Body of pancreas (tissue), 4 donors: ENCODE measurements around the gene ZBTB16. TPM values are rescaled to one million over a fixed set of nuclear protein-coding genes. Genes with fewer than 3 reads are reported as not detected.

Source experiments
- ATAC-seq: fragments of 150-250 bp; one replicate; pipeline ENCODE4 v1.9.1; 2016
- DNase-seq, 4 donors: peaks; one replicate each; pipeline ENCODE4 v3.0.0-alpha.2; 2019
- H3K27ac ChIP-seq, 4 donors: fragments of 200-600 bp; sonication (generic); 1 replicate in 3 of 4; 2 replicates in 1 of 4; pipeline versions ENCODE4 v1.5.1 to v1.6.1; 2016 to 2019; ENCODE audit warnings: mild to moderate bottlenecking in 1 of 4, mixed read lengths in 1 of 4, moderate library complexity in 1 of 4
- H3K27me3 ChIP-seq, 2 donors: fragments of 200-600 bp; sonication (generic); one replicate each; pipeline ENCODE4 v1.6.0; 2016; ENCODE audit warnings: mild to moderate bottlenecking in 1 of 2
- H3K36me3 ChIP-seq, 2 donors: fragments of 200-600 bp; sonication (generic); replicated peaks in 1 of 2; 2 replicates each; pipeline ENCODE4 v1.5.1; 2016; ENCODE audit warnings: low read depth in 2 of 2; ENCODE audit not compliant: insufficient read depth in 1 of 2
- H3K4me1 ChIP-seq: fragments of 200-600 bp; sonication (generic); one replicate; pipeline ENCODE4 v1.6.0; 2016
- H3K4me3 ChIP-seq, 2 donors: fragments of 200-600 bp; sonication (generic); 1 replicate in 1 of 2; 2 replicates in 1 of 2; pipeline ENCODE4 v1.5.1; 2016 to 2019
- H3K9me3 ChIP-seq, 3 donors: fragments of 200-600 bp; sonication (generic); 1 replicate in 2 of 3; 2 replicates in 1 of 3; pipeline ENCODE4 v1.5.1; 2016
- POLR2A ChIP-seq, 3 donors: fragments of 450-650 bp; IDR thresholded peaks; one replicate each; pipeline ENCODE4 v1.6.1; 2016; ENCODE audit warnings: antibody characterized with exemption in 3 of 3, mild to moderate bottlenecking in 2 of 3
- WGBS, 2 donors: methylation state at CpG; one replicate each; pipeline ENCODE4 v1.1.5; 2017; 5-methylcytosine and 5-hydroxymethylcytosine counted together
- intact Hi-C: fragments of 100-400 bp; cut with DNase I; formaldehyde crosslinking; loops from one replicate; pipeline ENCODE4 v1.15.1; 2023
- total RNA-seq, 2 donors: library from RNA; depleted of rRNA; stranded (reverse); fragments of >200 nt; gene quantifications; one replicate each; pipeline ENCODE4 v1.1.0, GENCODE V29; 2016
- TF ChIP-seq, protein P1 (sequence below), 7 experiments: fragments of 450-650 bp in 4 of 7; fragments of 200-600 bp in 3 of 7; sonication (generic) in 3 of 7; IDR thresholded peaks; one replicate each; pipeline ENCODE4 v1.5.1; 2016 to 2019; ENCODE audit warnings: antibody characterized with exemption in 7 of 7

ZBTB16 gene
- total RNA-seq, 2 donors from 2014 or later = 96.5 to 150 TPM

DNA sequence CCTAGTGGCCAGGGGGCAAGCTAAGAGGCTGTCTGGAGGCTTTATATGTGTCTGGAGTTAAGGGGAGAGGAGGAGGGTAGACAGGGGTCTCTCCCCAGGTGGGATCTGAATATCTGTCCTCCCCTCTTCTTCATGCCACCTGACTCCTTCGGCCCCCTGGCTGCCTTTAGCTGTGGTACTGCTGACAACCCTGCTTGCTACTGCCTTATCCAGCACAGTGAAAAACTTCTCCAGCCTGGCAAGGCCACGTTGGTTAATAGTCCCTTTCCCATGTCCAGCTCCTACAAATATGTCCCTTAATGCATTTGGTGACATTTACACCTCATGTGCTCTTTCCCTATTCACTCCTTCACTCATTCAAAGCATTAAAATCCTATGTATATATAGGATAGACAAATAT is 194.3 kb downstream of the ZBTB16 start:
- H3K4me3 ChIP-seq = no peak overlapping the region
- no peak for ATAC-seq
- intact Hi-C loops = loop anchor here (10.0 kb wide), 1 partner anchor 209 kb away; no protein-coding TSS in a partner anchor
- TF ChIP-seq, protein P1, sequence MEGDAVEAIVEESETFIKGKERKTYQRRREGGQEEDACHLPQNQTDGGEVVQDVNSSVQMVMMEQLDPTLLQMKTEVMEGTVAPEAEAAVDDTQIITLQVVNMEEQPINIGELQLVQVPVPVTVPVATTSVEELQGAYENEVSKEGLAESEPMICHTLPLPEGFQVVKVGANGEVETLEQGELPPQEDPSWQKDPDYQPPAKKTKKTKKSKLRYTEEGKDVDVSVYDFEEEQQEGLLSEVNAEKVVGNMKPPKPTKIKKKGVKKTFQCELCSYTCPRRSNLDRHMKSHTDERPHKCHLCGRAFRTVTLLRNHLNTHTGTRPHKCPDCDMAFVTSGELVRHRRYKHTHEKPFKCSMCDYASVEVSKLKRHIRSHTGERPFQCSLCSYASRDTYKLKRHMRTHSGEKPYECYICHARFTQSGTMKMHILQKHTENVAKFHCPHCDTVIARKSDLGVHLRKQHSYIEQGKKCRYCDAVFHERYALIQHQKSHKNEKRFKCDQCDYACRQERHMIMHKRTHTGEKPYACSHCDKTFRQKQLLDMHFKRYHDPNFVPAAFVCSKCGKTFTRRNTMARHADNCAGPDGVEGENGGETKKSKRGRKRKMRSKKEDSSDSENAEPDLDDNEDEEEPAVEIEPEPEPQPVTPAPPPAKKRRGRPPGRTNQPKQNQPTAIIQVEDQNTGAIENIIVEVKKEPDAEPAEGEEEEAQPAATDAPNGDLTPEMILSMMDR (IDR thresholded peaks at IDR 0.05) = no peak
- TF ChIP-seq POLR2A (IDR thresholded peaks at IDR 0.05) = no peak
- H3K27me3 ChIP-seq = no peaks in the 10 kb centered on the region
- H3K36me3 ChIP-seq = peaks cover 10 to 17% of the 10 kb centered on the region in 2 donors
- WGBS, 2 donors = 56 to 70% methylated on average over 2 of the region's 2 CpGs
- DNase-seq = no peak
- no peaks in the 10 kb centered on the region for H3K9me3 ChIP-seq
- H3K4me1 ChIP-seq = peaks cover 22% of the 10 kb centered on the region
- H3K27ac ChIP-seq = no peak overlapping the region

- Histone ChIP-seq H3K27me3 (no peaks in the 10 kb centered on the region), H3K4me1 (peaks cover 25% of the 10 kb centered on the region), H3K36me3 (peaks cover 10 to 17% of the 10 kb centered on the region in 2 donors), H3K27ac (no peak overlapping the region), H3K4me3 (no peak overlapping the region), H3K9me3 (no peaks in the 10 kb centered on the region)
- no peak for ATAC-seq
- no peak for DNase-seq
- intact Hi-C loops = loop anchor here (10.0 kb wide), 1 partner anchor 210 kb away; no protein-coding TSS in a partner anchor
- no peak for TF ChIP-seq POLR2A (IDR thresholded peaks at IDR 0.05)
- TF ChIP-seq, protein P1 (IDR thresholded peaks at IDR 0.05) = no peak
- WGBS, 2 donors = 87% methylated on average over 14 of the region's 14 CpGs
Measured at GRCh38 chr11:114254571-114255146, 195.1 kb downstream of the ZBTB16 start.

- intact Hi-C loops = loop anchor here (10.0 kb wide), 1 partner anchor 210 kb away; no protein-coding TSS in a partner anchor
- ATAC-seq (no peak), DNase-seq (no peak)
- peaks cover 10 to 12% of the 10 kb centered on the region in 2 donors for H3K36me3 ChIP-seq
- H3K4me3 ChIP-seq = no peak overlapping the region
- TF ChIP-seq, protein P1 (IDR thresholded peaks at IDR 0.05) = no peak
- TF ChIP-seq POLR2A (IDR thresholded peaks at IDR 0.05) = no peak
- H3K4me1 ChIP-seq = peaks cover 29% of the 10 kb centered on the region
- no peak overlapping the region for H3K27ac ChIP-seq
- H3K9me3 ChIP-seq = no peaks in the 10 kb centered on the region
- H3K27me3 ChIP-seq = no peaks in the 10 kb centered on the region
- 86 to 89% methylated on average over 11 of the region's 11 CpGs for WGBS, 2 donors
Measured at GRCh38 chr11:114255289-114255688, 195.8 kb downstream of the ZBTB16 start.

DNA sequence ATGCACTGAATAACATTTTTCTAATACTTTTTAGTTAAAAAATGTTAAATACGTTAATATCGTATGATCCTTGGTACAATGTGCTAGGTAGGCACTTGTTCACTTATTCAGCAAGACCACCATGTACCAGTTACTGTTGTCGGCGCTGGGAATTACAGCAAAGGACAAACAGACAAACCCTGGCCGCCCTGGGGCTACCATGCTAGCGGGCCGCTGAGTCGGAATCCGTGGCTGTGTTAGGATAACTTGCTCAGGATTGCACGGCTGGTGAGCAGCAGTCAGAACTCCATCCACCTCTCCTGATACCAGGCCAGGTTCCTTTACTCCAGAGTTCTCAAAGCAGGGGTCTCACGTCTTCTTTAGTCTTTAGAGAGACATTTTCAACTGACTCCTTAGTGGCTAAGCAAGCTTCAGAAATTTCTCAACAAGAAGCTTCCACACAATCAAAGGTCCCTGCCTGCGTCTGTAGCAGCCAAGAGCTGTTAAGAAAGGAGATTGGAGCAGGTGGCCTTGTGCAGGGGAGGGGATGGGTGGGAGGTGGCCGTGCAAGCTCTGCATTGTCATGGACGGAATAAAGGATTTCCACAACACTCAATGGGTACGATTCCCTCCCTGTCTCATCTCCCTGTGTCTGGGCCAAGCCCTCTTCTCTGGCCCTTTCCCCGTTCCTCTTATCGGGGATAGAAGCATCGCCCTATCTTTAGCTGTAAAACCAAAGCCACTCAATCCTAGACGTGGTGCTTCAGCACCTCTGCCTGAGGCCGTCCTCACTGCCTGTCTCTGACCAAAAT is 196.9 kb downstream of the ZBTB16 start:
- 90 to 92% methylated on average over 20 of the region's 20 CpGs for WGBS, 2 donors
- intact Hi-C loops = loop anchor here (10.0 kb wide), 1 partner anchor 212 kb away; no protein-coding TSS in a partner anchor
- peaks cover 36% of the 10 kb centered on the region for H3K4me1 ChIP-seq

More for the DNA sequence above, 196.9 kb downstream of the ZBTB16 start:
- no peak overlapping the region for H3K4me3 ChIP-seq
- no peak for ATAC-seq
- TF ChIP-seq POLR2A (IDR thresholded peaks at IDR 0.05) = no peak
- TF ChIP-seq, protein P1 (IDR thresholded peaks at IDR 0.05) = no peak
- H3K36me3 ChIP-seq = peaks cover 5 to 10% of the 10 kb centered on the region in 2 donors
- H3K27ac ChIP-seq = no peak overlapping the region
- no peaks in the 10 kb centered on the region for H3K9me3 ChIP-seq
- DNase-seq = no peak
- no peaks in the 10 kb centered on the region for H3K27me3 ChIP-seq
